WTC11 (cell line): ENCODE data around the gene KCND3.

Source experiments
- CREB1 ChIP-seq: sonication (generic); formaldehyde crosslinking; IDR thresholded peaks from 2 replicates; pipeline ENCODE4 v1.8.0; 2023; ENCODE audit warnings: mild to moderate bottlenecking, missing genetic modification reagents
- CTCF ChIP-seq: fragments of 200-600 bp; IDR thresholded peaks from 2 replicates; pipeline ENCODE4 v1.8.0; 2022; ENCODE audit warnings: antibody characterized with exemption
- OVOL2 ChIP-seq: fragments of 250-450 bp; sonication (Bioruptor Pico); IDR thresholded peaks from 2 replicates; pipeline ENCODE4 v1.9.0; 2021; ENCODE audit warnings: mild to moderate bottlenecking, borderline replicate concordance
- TEAD4 ChIP-seq: sonication (generic); formaldehyde crosslinking; IDR thresholded peaks from 2 replicates; pipeline ENCODE4 v1.8.0; 2022; ENCODE audit warnings: mild to moderate bottlenecking, missing genetic modification reagents
- USF2 ChIP-seq: sonication (generic); formaldehyde crosslinking; IDR thresholded peaks from 2 replicates; pipeline ENCODE4 v1.8.1; 2023; ENCODE audit warnings: mild to moderate bottlenecking, missing genetic modification reagents, moderate library complexity
- ZNF138 ChIP-seq: sonication (generic); formaldehyde crosslinking; conservative IDR thresholded peaks from 2 replicates; pipeline ENCODE4 v1.8.1; 2022; ENCODE audit warnings: mild to moderate bottlenecking, moderate library complexity, missing genetic modification reagents

- no peak for TF ChIP-seq CTCF
- no peak for TF ChIP-seq TEAD4 (CRISPR knock-in tag)
- no peak for TF ChIP-seq ZNF138
- no peak for TF ChIP-seq USF2
- TF ChIP-seq OVOL2 (CRISPR knock-in tag): no peak
- no peak for TF ChIP-seq CREB1
Observed at GRCh38 chr1:111987502-111987901, 2.0 kb downstream of the KCND3 start.
